ENCODE results near the gene ITIH3. TPM values are rescaled to one million over a fixed set of nuclear protein-coding genes. Genes with fewer than 3 reads are reported as not detected.
A peak's percentile ranks its signal among the peaks of the same experiment; 100 is the strongest.

Gene ITIH3
- total and polyA plus RNA-seq, 4 donors = 507 to 1,326 (median 909) TPM

DNA sequence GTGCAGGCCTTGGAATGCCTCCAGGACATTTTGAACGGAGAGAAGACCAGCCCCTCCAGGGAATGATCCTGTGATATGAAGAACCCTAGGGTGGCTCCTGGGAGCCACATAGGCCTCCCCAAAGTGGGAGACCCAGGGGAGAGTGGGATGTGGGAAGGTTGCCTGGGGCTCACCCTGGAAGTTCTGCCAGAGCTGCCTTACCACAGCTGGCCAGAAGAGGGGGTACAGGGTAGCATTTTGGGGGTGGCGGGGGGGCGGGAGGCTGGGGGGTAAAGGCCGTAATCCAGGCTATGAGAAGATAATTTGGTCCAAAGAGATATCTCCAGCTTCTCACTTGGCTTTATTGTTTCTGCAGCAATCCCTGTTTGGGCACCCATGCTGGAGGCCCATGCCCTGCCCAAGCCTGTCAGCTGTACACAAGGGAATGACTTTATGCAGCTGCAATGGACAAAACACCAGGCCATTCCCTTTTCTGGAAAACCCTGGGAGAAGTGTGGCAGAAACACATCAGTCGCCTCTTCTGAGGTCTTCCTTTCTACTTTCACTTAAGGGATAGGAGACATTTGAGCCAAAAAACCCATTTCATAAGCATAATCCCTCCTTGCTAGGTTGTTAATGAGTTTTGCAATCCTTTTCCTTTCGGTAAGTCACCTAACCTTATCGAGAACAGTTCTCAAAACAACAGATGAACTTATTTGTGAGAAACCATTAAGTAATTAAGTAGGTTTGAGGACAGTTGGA is 51.3 kb downstream of the ITIH3 start:
- Histone ChIP-seq H3K4me1 (ENCODE audit: control insufficient read depth in 4 of 4, insufficient read depth in 4 of 4, low read length in 3 of 4) (peaks cover 10 to 38% (median 27%) of the 10 kb centered on the region in 4 donors), H3K27me3 (ENCODE audit: control insufficient read depth in 4 of 4, insufficient read depth in 4 of 4, low read length in 3 of 4) (no peaks in the 10 kb centered on the region), H3K9ac (ENCODE audit: low read depth in 1 of 2, low read length in 2 of 2) (no peak overlapping the region), H3K36me3 (ENCODE audit: control insufficient read depth in 4 of 4, insufficient read depth in 3 of 4, low read depth in 1 of 4, low read length in 3 of 4) (peaks cover 0 to 24% (median 16%) of the 10 kb centered on the region in 4 donors), H3K9me3 (ENCODE audit: control insufficient read depth in 4 of 4, low read length in 3 of 4) (no peaks in the 10 kb centered on the region), H3K4me3 (ENCODE audit: low read depth in 1 of 3, low read length in 3 of 3) (no peak overlapping the region), H3K27ac (ENCODE audit: low read depth in 1 of 2, low read length in 2 of 2) (peak overlapping the region; percentile 91 to 97)
- TF ChIP-seq HNF4A (conservative IDR thresholded peaks at IDR 0.05) (peak in 1 of 2 donors; percentile 16), SP1 (IDR thresholded peaks at IDR 0.05) (peak; percentile 31), FOXA2 (IDR thresholded peaks at IDR 0.05) (no peak), EGR1 (IDR thresholded peaks at IDR 0.05; ENCODE audit: low read depth in 2 of 2) (peak in 1 of 2 donors; percentile 32), FOXA1 (IDR thresholded peaks at IDR 0.05) (no peak), RXRA (IDR thresholded peaks at IDR 0.05) (peak; percentile 28 to 64), JUND (IDR thresholded peaks at IDR 0.05) (no peak), RAD21 (IDR thresholded peaks at IDR 0.05) (no peak), YY1 (IDR thresholded peaks at IDR 0.05) (peak; percentile 57), MAX (IDR thresholded peaks at IDR 0.05) (no peak)
- TF ChIP-seq, protein P1, sequence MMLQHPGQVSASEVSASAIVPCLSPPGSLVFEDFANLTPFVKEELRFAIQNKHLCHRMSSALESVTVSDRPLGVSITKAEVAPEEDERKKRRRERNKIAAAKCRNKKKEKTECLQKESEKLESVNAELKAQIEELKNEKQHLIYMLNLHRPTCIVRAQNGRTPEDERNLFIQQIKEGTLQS (IDR thresholded peaks at IDR 0.05) = no peak
- TF ChIP-seq, protein P2, sequence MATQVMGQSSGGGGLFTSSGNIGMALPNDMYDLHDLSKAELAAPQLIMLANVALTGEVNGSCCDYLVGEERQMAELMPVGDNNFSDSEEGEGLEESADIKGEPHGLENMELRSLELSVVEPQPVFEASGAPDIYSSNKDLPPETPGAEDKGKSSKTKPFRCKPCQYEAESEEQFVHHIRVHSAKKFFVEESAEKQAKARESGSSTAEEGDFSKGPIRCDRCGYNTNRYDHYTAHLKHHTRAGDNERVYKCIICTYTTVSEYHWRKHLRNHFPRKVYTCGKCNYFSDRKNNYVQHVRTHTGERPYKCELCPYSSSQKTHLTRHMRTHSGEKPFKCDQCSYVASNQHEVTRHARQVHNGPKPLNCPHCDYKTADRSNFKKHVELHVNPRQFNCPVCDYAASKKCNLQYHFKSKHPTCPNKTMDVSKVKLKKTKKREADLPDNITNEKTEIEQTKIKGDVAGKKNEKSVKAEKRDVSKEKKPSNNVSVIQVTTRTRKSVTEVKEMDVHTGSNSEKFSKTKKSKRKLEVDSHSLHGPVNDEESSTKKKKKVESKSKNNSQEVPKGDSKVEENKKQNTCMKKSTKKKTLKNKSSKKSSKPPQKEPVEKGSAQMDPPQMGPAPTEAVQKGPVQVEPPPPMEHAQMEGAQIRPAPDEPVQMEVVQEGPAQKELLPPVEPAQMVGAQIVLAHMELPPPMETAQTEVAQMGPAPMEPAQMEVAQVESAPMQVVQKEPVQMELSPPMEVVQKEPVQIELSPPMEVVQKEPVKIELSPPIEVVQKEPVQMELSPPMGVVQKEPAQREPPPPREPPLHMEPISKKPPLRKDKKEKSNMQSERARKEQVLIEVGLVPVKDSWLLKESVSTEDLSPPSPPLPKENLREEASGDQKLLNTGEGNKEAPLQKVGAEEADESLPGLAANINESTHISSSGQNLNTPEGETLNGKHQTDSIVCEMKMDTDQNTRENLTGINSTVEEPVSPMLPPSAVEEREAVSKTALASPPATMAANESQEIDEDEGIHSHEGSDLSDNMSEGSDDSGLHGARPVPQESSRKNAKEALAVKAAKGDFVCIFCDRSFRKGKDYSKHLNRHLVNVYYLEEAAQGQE (IDR thresholded peaks at IDR 0.05) = no peak
- TF ChIP-seq, protein P3, sequence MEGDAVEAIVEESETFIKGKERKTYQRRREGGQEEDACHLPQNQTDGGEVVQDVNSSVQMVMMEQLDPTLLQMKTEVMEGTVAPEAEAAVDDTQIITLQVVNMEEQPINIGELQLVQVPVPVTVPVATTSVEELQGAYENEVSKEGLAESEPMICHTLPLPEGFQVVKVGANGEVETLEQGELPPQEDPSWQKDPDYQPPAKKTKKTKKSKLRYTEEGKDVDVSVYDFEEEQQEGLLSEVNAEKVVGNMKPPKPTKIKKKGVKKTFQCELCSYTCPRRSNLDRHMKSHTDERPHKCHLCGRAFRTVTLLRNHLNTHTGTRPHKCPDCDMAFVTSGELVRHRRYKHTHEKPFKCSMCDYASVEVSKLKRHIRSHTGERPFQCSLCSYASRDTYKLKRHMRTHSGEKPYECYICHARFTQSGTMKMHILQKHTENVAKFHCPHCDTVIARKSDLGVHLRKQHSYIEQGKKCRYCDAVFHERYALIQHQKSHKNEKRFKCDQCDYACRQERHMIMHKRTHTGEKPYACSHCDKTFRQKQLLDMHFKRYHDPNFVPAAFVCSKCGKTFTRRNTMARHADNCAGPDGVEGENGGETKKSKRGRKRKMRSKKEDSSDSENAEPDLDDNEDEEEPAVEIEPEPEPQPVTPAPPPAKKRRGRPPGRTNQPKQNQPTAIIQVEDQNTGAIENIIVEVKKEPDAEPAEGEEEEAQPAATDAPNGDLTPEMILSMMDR (IDR thresholded peaks at IDR 0.05; ENCODE audit: low read depth, low read length, missing input control) = peak; percentile 26
- DNase-seq (ENCODE audit: low spot score) = no peak
- WGBS = 72% methylated on average over 7 of the region's 7 CpGs

GRCh38 chr3:52846432-52846965 is 51.9 kb downstream of the ITIH3 start:
- DNase-seq (ENCODE audit: low spot score) = no peak
- Histone ChIP-seq H3K27me3 (ENCODE audit: control insufficient read depth in 4 of 4, insufficient read depth in 4 of 4, low read length in 3 of 4) (no peaks in the 10 kb centered on the region), H3K9me3 (ENCODE audit: control insufficient read depth in 4 of 4, low read length in 3 of 4) (no peaks in the 10 kb centered on the region), H3K36me3 (ENCODE audit: control insufficient read depth in 4 of 4, insufficient read depth in 3 of 4, low read depth in 1 of 4, low read length in 3 of 4) (peaks cover 0 to 25% (median 16%) of the 10 kb centered on the region in 4 donors), H3K4me1 (ENCODE audit: control insufficient read depth in 4 of 4, insufficient read depth in 4 of 4, low read length in 3 of 4) (peaks cover 10 to 39% (median 29%) of the 10 kb centered on the region in 4 donors), H3K4me3 (ENCODE audit: low read depth in 1 of 3, low read length in 3 of 3) (no peak overlapping the region), H3K27ac (ENCODE audit: low read depth in 1 of 2, low read length in 2 of 2) (peak overlapping the region; percentile 91 to 97), H3K9ac (ENCODE audit: low read depth in 1 of 2, low read length in 2 of 2) (no peak overlapping the region)
- TF ChIP-seq EGR1 (IDR thresholded peaks at IDR 0.05; ENCODE audit: low read depth in 2 of 2) = peak in 1 of 2 donors; percentile 6
- TF ChIP-seq, protein P3 (IDR thresholded peaks at IDR 0.05; ENCODE audit: low read depth, low read length, missing input control) = no peak
- 81% methylated on average over 15 of the region's 15 CpGs for WGBS
